HuH-7 (cell line): ENCODE data around the gene SBNO2.
"Not testable (repeated sequence)": the region's sequence is repeated elsewhere in the genome, so short reads cannot be mapped to it uniquely, and the experiment has no call there.

Experiments
- DNase-seq: peaks from one replicate; pipeline ENCODE4 v3.0.0; 2011; ENCODE audit warnings: low spot score

SBNO2 gene

GRCh38 chr19:1208830-1209229 is 34.8 kb upstream of the SBNO2 start:
- not testable (repeated sequence) for DNase-seq

GRCh38 chr19:1206864-1207450 is 32.9 kb upstream of the SBNO2 start:
- no peak for DNase-seq

- DNase-seq, result no peak
Measured at GRCh38 chr19:1206150-1206863, 32.2 kb upstream of the SBNO2 start.

- DNase-seq, result peak; percentile 100
Measured at GRCh38 chr19:1205114-1206099, 31.3 kb upstream of the SBNO2 start, which contains the start of gene STK11. Gene STK11, plus strand, starts transcription at chr19:1205778. Its CDS starts 1,136 bp downstream, at chr19:1206914.

GRCh38 chr19:1200614-1201013 is 26.5 kb upstream of the SBNO2 start:
- DNase-seq, result not testable (repeated sequence)

- DNase-seq, result no peak
Measured at GRCh38 chr19:1199531-1199930, 25.5 kb upstream of the SBNO2 start.

GRCh38 chr19:1189419-1189818 is 15.4 kb upstream of the SBNO2 start:
- no peak for DNase-seq

- no peak for DNase-seq
Measured at GRCh38 chr19:1183543-1184172, 9.6 kb upstream of the SBNO2 start.

- DNase-seq, result no peak
Measured at GRCh38 chr19:1182727-1183126, 8.7 kb upstream of the SBNO2 start.

- DNase-seq, result no peak
Measured at GRCh38 chr19:1182068-1182467, 8.0 kb upstream of the SBNO2 start.

- DNase-seq, result no peak
Measured at GRCh38 chr19:1181606-1182005, 7.5 kb upstream of the SBNO2 start.

GRCh38 chr19:1177322-1178114 is 3.5 kb upstream of the SBNO2 start:
- DNase-seq, result no peak

- DNase-seq, result no peak
Measured at GRCh38 chr19:1173159-1173844, 766 bp downstream of the SBNO2 start.

GRCh38 chr19:1172353-1173158 is 1.5 kb downstream of the SBNO2 start:
- no peak for DNase-seq

- no peak for DNase-seq
Measured at GRCh38 chr19:1171755-1172352, 2.2 kb downstream of the SBNO2 start.

GRCh38 chr19:1170938-1171754 is 2.9 kb downstream of the SBNO2 start:
- no peak for DNase-seq

GRCh38 chr19:1169921-1170885 is 3.9 kb downstream of the SBNO2 start:
- DNase-seq, result no peak
